Measurements from ENCODE around the gene RIN2.
"Not testable (repeated sequence)": the region's sequence is repeated elsewhere in the genome, so short reads cannot be mapped to it uniquely, and the experiment has no call there.

RIN2 gene

GRCh38 chr20:19739351-19739750 lies 18.7 kb upstream of the RIN2 start:
- no peak for FAIRE-seq

GRCh38 chr20:19740512-19740911 lies 17.5 kb upstream of the RIN2 start:
- no peak for FAIRE-seq

- FAIRE-seq: no peak
These were observed 16.1 kb upstream of the RIN2 start for GRCh38 chr20:19741924-19742323.

- no peak for FAIRE-seq
These were observed 15.0 kb upstream of the RIN2 start for GRCh38 chr20:19742974-19743639.

GRCh38 chr20:19743640-19743995 lies 14.4 kb upstream of the RIN2 start:
- no peak for FAIRE-seq

- no peak for FAIRE-seq
These were observed 13.0 kb upstream of the RIN2 start for GRCh38 chr20:19745106-19745505.

GRCh38 chr20:19745584-19745983 lies 12.5 kb upstream of the RIN2 start:
- no peak for FAIRE-seq

GRCh38 chr20:19746396-19746795 lies 11.7 kb upstream of the RIN2 start:
- FAIRE-seq: no peak

- FAIRE-seq: no peak
These were observed 10.2 kb upstream of the RIN2 start for GRCh38 chr20:19747903-19748302.

GRCh38 chr20:19748681-19749080 lies 9.4 kb upstream of the RIN2 start:
- no peak for FAIRE-seq

- no peak for FAIRE-seq
These were observed 8.4 kb upstream of the RIN2 start for GRCh38 chr20:19749618-19750071.

- no peak for FAIRE-seq
These were observed 7.9 kb upstream of the RIN2 start for GRCh38 chr20:19750101-19750606.

GRCh38 chr20:19750907-19751636 lies 7.0 kb upstream of the RIN2 start:
- FAIRE-seq: no peak

GRCh38 chr20:19754201-19754600 lies 3.9 kb upstream of the RIN2 start:
- FAIRE-seq: not testable (repeated sequence)

- FAIRE-seq: no peak
These were observed 1.1 kb upstream of the RIN2 start for GRCh38 chr20:19756761-19757486.

GRCh38 chr20:19757487-19758132 lies 448 bp upstream of the RIN2 start:
- FAIRE-seq: no peak

GRCh38 chr20:19758501-19759331 lies 658 bp downstream of the RIN2 start:
- no peak for FAIRE-seq

- no peak for FAIRE-seq
These were observed 2.3 kb downstream of the RIN2 start for GRCh38 chr20:19760371-19760721.

GRCh38 chr20:19761326-19761725 lies 3.3 kb downstream of the RIN2 start:
- no peak for FAIRE-seq

- no peak for FAIRE-seq
These were observed 3.8 kb downstream of the RIN2 start for GRCh38 chr20:19761841-19762240.

- no peak for FAIRE-seq
These were observed 6.1 kb downstream of the RIN2 start for GRCh38 chr20:19764207-19764606.

- FAIRE-seq: no peak
These were observed 7.2 kb downstream of the RIN2 start for GRCh38 chr20:19765266-19765665.
